CD4-positive, alpha-beta T cell (primary cell): Measurements from ENCODE around the gene CD53. TPM values are rescaled to one million over a fixed set of nuclear protein-coding genes. Genes with fewer than 3 reads are reported as not detected.

Experiments
- ATAC-seq: fragments of 200-7000 bp; cut with Tn5 transposase; one replicate; pipeline ENCODE4 v1.10.0; 2022; ENCODE audit warnings: mild to moderate bottlenecking; ENCODE audit not compliant: poor library complexity
- CTCF ChIA-PET: fragments of 350-600 bp; sonication (Branson Sonifier 250); formaldehyde crosslinking; loops from one replicate; lab custom pipeline; 2021; ENCODE audit warnings: antibody characterized with exemption, inconsistent platforms; lab: Charles Lee
- POLR2A ChIA-PET: fragments of 350-600 bp; sonication (Branson Sonifier 250); formaldehyde crosslinking; loops from one replicate; lab custom pipeline; 2021; ENCODE audit warnings: antibody characterized with exemption, inconsistent platforms; lab: Charles Lee
- DNase-seq, 14 experiments: peaks; one replicate each; pipeline ENCODE4 v3.0.0-alpha.2; 2013 to 2020; ENCODE audit warnings: mixed read lengths in 2 of 14
- H3K27ac ChIP-seq, 2 donors: one replicate each; pipeline versions ENCODE4 v1.5.1 to v1.7.0; 2013; ENCODE audit warnings: low read length in 2 of 2, low read depth in 1 of 2, mild to moderate bottlenecking in 1 of 2
- H3K27me3 ChIP-seq, 2 experiments: 1 replicate in 1 of 2; 2 replicates in 1 of 2; pipeline versions ENCODE4 v1.6.1 to v1.7.0; 2013; ENCODE audit warnings: low read length in 2 of 2, control low read depth in 1 of 2, mild to moderate bottlenecking in 1 of 2, moderate library complexity in 1 of 2; ENCODE audit not compliant: insufficient read depth in 2 of 2, control insufficient read depth in 1 of 2
- H3K36me3 ChIP-seq: one replicate; pipeline ENCODE4 v1.6.1; 2013; ENCODE audit warnings: low read length, control low read depth; ENCODE audit not compliant: insufficient read depth
- H3K4me1 ChIP-seq: one replicate; pipeline ENCODE4 v1.6.1; 2013; ENCODE audit warnings: low read length, control low read depth; ENCODE audit not compliant: insufficient read depth
- H3K4me3 ChIP-seq: one replicate; pipeline ENCODE4 v1.5.1; 2013; ENCODE audit warnings: mild to moderate bottlenecking, low read length, moderate library complexity
- H3K9me3 ChIP-seq, 2 experiments: 1 replicate in 1 of 2; 2 replicates in 1 of 2; pipeline versions ENCODE4 v1.6.1 to v1.7.0; 2013; ENCODE audit warnings: low read length in 2 of 2, mild to moderate bottlenecking in 2 of 2, control low read depth in 1 of 2, moderate library complexity in 1 of 2; ENCODE audit not compliant: control insufficient read depth in 1 of 2, insufficient read depth in 1 of 2
- H3K27ac Mint-ChIP-seq: one replicate; pipeline ENCODE4 v1.8.0; 2020; ENCODE audit warnings: mixed read lengths
- H3K27me3 Mint-ChIP-seq: one replicate; pipeline ENCODE4 v1.8.0; 2021; ENCODE audit warnings: mixed read lengths
- H3K36me3 Mint-ChIP-seq: one replicate; pipeline ENCODE4 v1.8.0; 2021; ENCODE audit warnings: low read depth, mixed read lengths
- H3K4me1 Mint-ChIP-seq: one replicate; pipeline ENCODE4 v1.8.0; 2021; ENCODE audit warnings: low read depth, mixed read lengths
- H3K4me3 Mint-ChIP-seq: one replicate; pipeline ENCODE4 v1.8.0; 2020; ENCODE audit warnings: mild to moderate bottlenecking, mixed read lengths
- H3K9me3 Mint-ChIP-seq: one replicate; pipeline ENCODE4 v1.8.0; 2020; ENCODE audit warnings: mixed read lengths
- intact Hi-C, 2 experiments: fragments of 100-400 bp; cut with DNase I in 1 of 2; cut with micrococcal nuclease in 1 of 2; formaldehyde crosslinking; loops; one replicate each; pipeline versions ENCODE4 v1.15.1 to v1.9.0; 2023 to 2025; cut with DNase I, micrococcal nuclease
- total RNA-seq, 174 experiments: library from RNA in 2 of 174; stranded (reverse) in 2 of 174; gene quantifications; one replicate each; pipeline ENCODE4 v1.2.3 and lab custom pipeline; 2021 to 2026
- TF ChIP-seq, protein P1 (sequence below): fragments of 200-600 bp; IDR thresholded peaks from one replicate; pipeline ENCODE4 v1.8.0; 2022; ENCODE audit warnings: antibody characterized with exemption, mild to moderate bottlenecking

The CD53 gene
- total RNA-seq, 2 experiments from 2014 or later: 169 to 176 TPM

DNA sequence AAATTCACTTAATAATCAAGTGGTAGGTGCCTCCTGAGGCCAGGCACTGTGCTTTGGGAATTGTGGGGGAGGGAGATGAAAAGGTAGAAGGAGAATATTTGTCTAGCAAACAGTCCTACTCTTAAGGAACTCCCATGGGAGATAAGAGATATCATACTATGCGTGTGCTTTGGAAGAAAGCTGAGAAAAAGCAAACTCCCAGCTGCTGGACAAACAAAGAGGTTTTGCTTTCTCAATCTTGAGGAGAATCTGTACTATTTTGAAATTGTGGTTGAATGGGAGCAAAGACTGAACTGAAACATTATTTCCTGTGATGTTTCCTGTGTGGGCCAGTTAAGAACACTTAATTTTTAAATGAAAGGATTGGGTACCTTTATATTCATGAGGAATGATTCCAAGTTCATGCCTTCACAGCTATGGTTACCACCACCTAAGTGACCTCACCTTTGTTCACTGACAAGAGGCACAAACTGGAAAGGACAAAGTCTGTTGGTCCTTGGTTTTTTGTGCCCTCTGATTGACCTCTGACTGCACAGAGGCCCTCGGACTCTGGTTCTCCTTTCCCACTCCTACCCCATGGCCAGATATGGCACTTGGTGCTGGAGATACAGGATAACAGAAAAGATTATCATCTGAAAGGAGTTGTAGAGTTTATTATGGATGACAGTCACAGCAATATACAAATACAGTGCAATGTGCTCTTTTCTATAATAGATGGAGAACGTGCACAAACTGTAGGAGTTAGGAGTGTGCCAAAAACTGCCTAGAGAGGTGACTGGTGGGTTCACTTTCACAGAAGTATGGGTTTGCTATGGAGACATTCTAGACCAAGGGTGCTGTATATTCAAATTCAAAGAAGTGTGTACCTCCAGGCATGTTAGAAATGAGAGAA lies 1.6 kb downstream of the CD53 start:
- H3K4me1 Mint-ChIP-seq: peaks cover 68% of the 10 kb centered on the region
- POLR2A ChIA-PET: interaction anchor here (0.8 to 6.8 kb wide), 19 partner anchors 9 to 536 kb away, joined by 3 to 106 read pairs (median 4); partner anchors contain the start of genes LRIF1 and RBM15
- Histone ChIP-seq H3K27me3 (no peaks in the 10 kb centered on the region), H3K9me3 (no peaks in the 10 kb centered on the region), H3K36me3 (peaks cover 28% of the 10 kb centered on the region), H3K27ac (peak overlapping the region; percentile 92 to 93), H3K4me1 (peaks cover 40% of the 10 kb centered on the region), H3K4me3 (peak overlapping the region; percentile 66)
- H3K27me3 Mint-ChIP-seq: no peaks in the 10 kb centered on the region
- ATAC-seq: peak; percentile 16
- CTCF ChIA-PET: interaction anchor here (1.0 to 3.6 kb wide), 5 partner anchors 13 to 109 kb away, joined by 3 to 12 read pairs (median 6); partner anchors contain the start of gene LRIF1
- peak overlapping the region; percentile 92 for H3K27ac Mint-ChIP-seq
- H3K4me3 Mint-ChIP-seq: peak overlapping the region; percentile 91
- H3K36me3 Mint-ChIP-seq: peaks cover 56% of the 10 kb centered on the region
- peak in 3 of 14 experiments; percentile 45 to 81 (median 47) for DNase-seq
- H3K9me3 Mint-ChIP-seq: no peaks in the 10 kb centered on the region
- TF ChIP-seq, protein P1, sequence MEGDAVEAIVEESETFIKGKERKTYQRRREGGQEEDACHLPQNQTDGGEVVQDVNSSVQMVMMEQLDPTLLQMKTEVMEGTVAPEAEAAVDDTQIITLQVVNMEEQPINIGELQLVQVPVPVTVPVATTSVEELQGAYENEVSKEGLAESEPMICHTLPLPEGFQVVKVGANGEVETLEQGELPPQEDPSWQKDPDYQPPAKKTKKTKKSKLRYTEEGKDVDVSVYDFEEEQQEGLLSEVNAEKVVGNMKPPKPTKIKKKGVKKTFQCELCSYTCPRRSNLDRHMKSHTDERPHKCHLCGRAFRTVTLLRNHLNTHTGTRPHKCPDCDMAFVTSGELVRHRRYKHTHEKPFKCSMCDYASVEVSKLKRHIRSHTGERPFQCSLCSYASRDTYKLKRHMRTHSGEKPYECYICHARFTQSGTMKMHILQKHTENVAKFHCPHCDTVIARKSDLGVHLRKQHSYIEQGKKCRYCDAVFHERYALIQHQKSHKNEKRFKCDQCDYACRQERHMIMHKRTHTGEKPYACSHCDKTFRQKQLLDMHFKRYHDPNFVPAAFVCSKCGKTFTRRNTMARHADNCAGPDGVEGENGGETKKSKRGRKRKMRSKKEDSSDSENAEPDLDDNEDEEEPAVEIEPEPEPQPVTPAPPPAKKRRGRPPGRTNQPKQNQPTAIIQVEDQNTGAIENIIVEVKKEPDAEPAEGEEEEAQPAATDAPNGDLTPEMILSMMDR: no peak
- intact Hi-C loops: loop anchor here (1.0 to 10.0 kb wide), 14 partner anchors 9 to 1738 kb away; partner anchors contain the start of genes KCNA3 (in 2 of the 2), LRIF1 (in 2 of the 2) and CHI3L2 (in 1 of the 2)

DNA sequence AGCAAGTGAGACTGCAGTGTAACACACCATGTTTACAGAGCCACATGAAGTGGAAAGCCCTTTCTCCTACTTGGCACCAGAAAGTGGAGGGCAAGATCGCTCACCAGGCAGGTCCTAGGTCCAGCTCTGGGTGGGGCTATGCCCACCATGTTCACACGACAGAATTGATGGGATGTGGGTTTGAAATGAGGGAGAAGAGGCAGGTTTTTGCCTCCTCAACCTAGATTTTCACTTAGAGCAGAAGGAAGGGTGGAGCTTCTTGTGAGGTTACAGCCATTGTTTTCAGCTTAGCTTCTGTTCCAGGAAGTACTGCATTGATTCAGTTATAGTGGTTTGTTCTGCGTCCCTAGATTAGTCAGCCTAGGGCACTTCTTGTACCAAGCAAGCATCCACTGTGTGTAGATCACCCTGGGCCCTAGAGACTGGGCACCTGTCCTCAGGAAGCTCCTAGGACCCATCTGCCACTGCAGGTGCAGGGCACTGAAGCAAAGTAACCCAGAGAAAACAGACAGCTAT lies 2.3 kb downstream of the CD53 start:
- peak overlapping the region; percentile 66 for H3K4me3 ChIP-seq
- CTCF ChIA-PET: interaction anchor here (1.0 to 3.6 kb wide), 5 partner anchors 12 to 92 kb away, joined by 3 to 12 read pairs (median 3); partner anchors contain the start of gene LRIF1
- Mint-ChIP-seq H3K27me3 (no peaks in the 10 kb centered on the region), H3K36me3 (peaks cover 61% of the 10 kb centered on the region), H3K4me1 (peaks cover 74% of the 10 kb centered on the region), H3K9me3 (no peaks in the 10 kb centered on the region), H3K27ac (peak overlapping the region; percentile 92), H3K4me3 (peak overlapping the region; percentile 91)
- DNase-seq (peak in 12 of 14 experiments; percentile 13 to 88 (median 54)), ATAC-seq (peak; percentile 69)
- intact Hi-C loops: loop anchor here (1.0 to 10.0 kb wide), 7 partner anchors 8 to 470 kb away; partner anchors contain the start of genes LRIF1 (in 2 of the 2), CHI3L2 (in 1 of the 2) and KCNA3 (in 1 of the 2)
- peaks cover 47% of the 10 kb centered on the region for H3K4me1 ChIP-seq
- H3K27ac ChIP-seq: peak overlapping the region; percentile 92 to 93
- TF ChIP-seq, protein P1: no peak
- POLR2A ChIA-PET: interaction anchor here (0.8 to 6.8 kb wide), 18 partner anchors 10 to 536 kb away, joined by 3 to 106 read pairs (median 4); partner anchors contain the start of genes LRIF1 and RBM15
- no peaks in the 10 kb centered on the region for H3K9me3 ChIP-seq
- H3K36me3 ChIP-seq: peaks cover 29% of the 10 kb centered on the region
- no peaks in the 10 kb centered on the region for H3K27me3 ChIP-seq

DNA sequence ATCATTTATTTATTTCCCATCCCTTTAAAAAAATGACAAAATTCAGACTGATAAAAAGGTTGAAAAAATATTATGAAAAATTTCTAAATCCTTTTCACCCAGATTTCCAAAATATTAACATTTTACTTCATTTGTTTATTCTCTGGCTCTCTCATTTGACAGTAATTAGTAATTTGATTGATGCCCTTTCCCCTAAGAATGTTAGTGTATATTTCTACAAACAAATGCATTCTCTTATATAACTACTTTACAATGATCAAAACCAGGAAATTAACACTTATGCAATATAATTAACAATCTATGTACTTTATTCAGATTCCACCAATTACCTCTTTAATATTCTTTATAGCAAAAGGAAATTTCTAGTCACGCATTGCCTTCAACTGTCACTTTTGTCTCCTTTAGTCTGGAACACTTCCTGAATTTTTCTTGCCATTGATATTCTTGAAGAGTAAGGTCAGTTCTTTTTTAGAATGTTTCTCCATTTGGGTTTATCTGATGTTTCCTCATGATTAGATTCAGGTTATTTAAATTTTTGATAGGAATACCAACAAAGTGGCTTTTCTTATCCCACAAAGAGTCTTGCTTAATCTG lies 3.9 kb downstream of the CD53 start:
- H3K9me3 ChIP-seq: no peaks in the 10 kb centered on the region
- Mint-ChIP-seq H3K4me1 (peaks cover 74% of the 10 kb centered on the region), H3K27me3 (no peaks in the 10 kb centered on the region), H3K36me3 (peaks cover 77% of the 10 kb centered on the region), H3K9me3 (no peaks in the 10 kb centered on the region), H3K4me3 (peak overlapping the region; percentile 84), H3K27ac (peak overlapping the region; percentile 95)
- peak overlapping the region; percentile 49 to 92 for H3K27ac ChIP-seq
- intact Hi-C loops: loop anchor here (2.0 to 10.0 kb wide), 5 partner anchors 20 to 468 kb away; partner anchors contain the start of genes CHI3L2 (in 1 of the 2) and KCNA3 (in 1 of the 2)
- ATAC-seq: no peak
- H3K27me3 ChIP-seq: no peaks in the 10 kb centered on the region
- TF ChIP-seq, protein P1: no peak
- ChIA-PET POLR2A (interaction anchor here (0.6 to 6.8 kb wide), 4 partner anchors 14 to 1736 kb away, joined by 3 to 106 read pairs (median 14); no protein-coding TSS in a partner anchor), CTCF (interaction anchor here (1.3 kb wide), 1 partner anchor 17 kb away, joined by 4 read pairs; no protein-coding TSS in a partner anchor)
- no peak for DNase-seq
- peaks cover 42% of the 10 kb centered on the region for H3K4me1 ChIP-seq
- H3K4me3 ChIP-seq: peak overlapping the region; percentile 66
- H3K36me3 ChIP-seq: peaks cover 35% of the 10 kb centered on the region
